SU-DHL-6 (cell line): ENCODE data around the gene BEST1.

ENCODE experiments used
- H2AFZ ChIP-seq: fragments of 200-600 bp; sonication (generic); 2 replicates; pipeline ENCODE4 v1.6.1; 2014; ENCODE audit warnings: low read depth, mild to moderate bottlenecking, moderate library complexity, mixed read lengths, antibody characterized with exemption, low read length; ENCODE audit not compliant: severe bottlenecking
- H3F3A ChIP-seq: fragments of 200-600 bp; shearing (Covaris generic); 2 replicates; pipeline ENCODE4 v1.6.0; 2016; ENCODE audit warnings: antibody characterized with exemption, mild to moderate bottlenecking; ENCODE audit not compliant: insufficient read depth
- H3K27ac ChIP-seq: fragments of 200-600 bp; sonication (generic); 2 replicates; pipeline ENCODE4 v1.5.1; 2016; ENCODE audit warnings: low read depth, mild to moderate bottlenecking, low read length, moderate library complexity, mixed read lengths
- H3K27me3 ChIP-seq: fragments of 200-600 bp; sonication (generic), shearing (Covaris generic); 2 replicates; pipeline ENCODE4 v1.6.0; 2014; ENCODE audit warnings: mild to moderate bottlenecking, low read length
- H3K36me3 ChIP-seq: fragments of 200-600 bp; sonication (generic); 2 replicates; pipeline ENCODE4 v1.6.1; 2014; ENCODE audit warnings: mild to moderate bottlenecking, low read length, mixed read lengths
- H3K4me2 ChIP-seq: fragments of 300-600, 200-600 bp; shearing (Covaris generic), sonication (generic); 2 replicates; pipeline ENCODE4 v1.6.0; 2014; ENCODE audit warnings: low read length, low read depth, mild to moderate bottlenecking; ENCODE audit not compliant: poor library complexity, severe bottlenecking
- H3K4me3 ChIP-seq: fragments of 200-600 bp; sonication (generic); 2 replicates; pipeline ENCODE4 v1.5.1; 2014; ENCODE audit warnings: antibody characterized with exemption, low read length, mild to moderate bottlenecking, mixed read lengths; ENCODE audit not compliant: insufficient read depth, poor library complexity, severe bottlenecking
- H3K79me2 ChIP-seq: fragments of 200-600 bp; sonication (generic); 2 replicates; pipeline ENCODE4 v1.6.1; 2014; ENCODE audit warnings: mild to moderate bottlenecking, low read length, moderate library complexity; ENCODE audit not compliant: insufficient read depth
- H3K9ac ChIP-seq: fragments of 200-600 bp; sonication (generic); 2 replicates; pipeline ENCODE4 v1.7.0; 2014; ENCODE audit warnings: mild to moderate bottlenecking, low read length
- H3K9me2 ChIP-seq: fragments of 200-600 bp; sonication (generic); replicated peaks from 2 replicates; pipeline ENCODE4 v1.6.1; 2014; ENCODE audit warnings: low read length; ENCODE audit not compliant: insufficient read depth
- H3K9me3 ChIP-seq: fragments of 200-600 bp; sonication (generic); 2 replicates; pipeline ENCODE4 v1.6.1; 2014; ENCODE audit warnings: low read length, mixed read lengths; ENCODE audit not compliant: insufficient read depth
- H4K20me1 ChIP-seq: fragments of 200-600 bp; sonication (generic); 2 replicates; pipeline ENCODE4 v1.6.1; 2014; ENCODE audit warnings: low read depth, mild to moderate bottlenecking, antibody characterized with exemption, low read length, moderate library complexity, mixed read lengths
- EZH2phosphoT487 ChIP-seq: fragments of 200-600 bp; sonication (generic), shearing (Covaris generic); conservative IDR thresholded peaks from 2 replicates; pipeline ENCODE4 v1.6.1; 2018; ENCODE audit warnings: mild to moderate bottlenecking, antibody characterized with exemption, low read length, moderate library complexity, mixed read lengths
- TF ChIP-seq, protein P1 (sequence below): fragments of 200-600 bp; sonication (generic); IDR thresholded peaks from one replicate; pipeline ENCODE4 v1.5.1; 2017; ENCODE audit warnings: antibody characterized with exemption, mild to moderate bottlenecking, low read length, moderate library complexity; ENCODE audit not compliant: insufficient read depth, poor library complexity, severe bottlenecking

The BEST1 gene

DNA sequence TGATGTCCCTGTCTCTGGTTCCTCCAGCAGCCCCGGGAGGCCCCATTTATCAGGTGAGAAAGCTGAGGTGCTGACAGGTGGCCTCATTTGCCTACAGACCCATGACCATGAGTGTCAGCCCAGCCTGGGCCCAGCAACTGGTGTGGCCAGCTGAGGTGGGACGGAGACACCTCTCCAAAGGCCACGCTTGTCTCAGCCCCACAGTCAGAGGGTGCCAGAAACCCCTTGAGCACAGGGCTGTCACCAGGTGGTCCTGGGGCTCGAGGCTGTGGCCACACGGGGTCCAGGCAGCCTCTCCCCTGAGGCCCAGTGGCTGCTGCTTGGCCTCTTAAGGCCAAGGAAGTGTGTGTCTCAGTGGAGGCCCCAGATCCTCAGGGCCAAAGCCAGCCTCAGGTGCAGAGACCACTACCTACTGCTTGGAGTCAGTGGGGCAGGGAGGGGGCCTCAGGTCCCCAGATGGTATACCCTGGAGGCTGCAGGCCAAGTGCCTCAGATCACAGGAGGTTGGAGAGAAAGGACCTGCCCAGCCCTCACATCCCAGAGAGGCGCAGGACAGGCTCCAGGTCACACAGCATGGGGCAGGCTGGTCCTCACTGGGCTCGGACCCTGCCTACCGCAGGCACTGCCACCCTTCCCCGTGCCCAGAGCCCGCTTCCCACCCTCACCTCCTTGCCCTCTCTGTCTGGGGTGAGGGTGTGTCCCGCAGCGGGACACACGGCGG lies 44.2 kb upstream of the BEST1 start:
- Histone ChIP-seq H3K9me2 (no peaks in the 10 kb centered on the region), H2AFZ (no peak overlapping the region), H3K79me2 (no peaks in the 10 kb centered on the region), H3K9ac (no peak overlapping the region), H3K27me3 (no peaks in the 10 kb centered on the region), H3K4me3 (no peak overlapping the region), H4K20me1 (no peaks in the 10 kb centered on the region), H3K27ac (no peak overlapping the region), H3K36me3 (no peaks in the 10 kb centered on the region), H3K9me3 (no peaks in the 10 kb centered on the region), H3K4me2 (no peak overlapping the region), H3F3A (no peaks in the 10 kb centered on the region)
- no peak for TF ChIP-seq EZH2phosphoT487
- TF ChIP-seq, protein P1, sequence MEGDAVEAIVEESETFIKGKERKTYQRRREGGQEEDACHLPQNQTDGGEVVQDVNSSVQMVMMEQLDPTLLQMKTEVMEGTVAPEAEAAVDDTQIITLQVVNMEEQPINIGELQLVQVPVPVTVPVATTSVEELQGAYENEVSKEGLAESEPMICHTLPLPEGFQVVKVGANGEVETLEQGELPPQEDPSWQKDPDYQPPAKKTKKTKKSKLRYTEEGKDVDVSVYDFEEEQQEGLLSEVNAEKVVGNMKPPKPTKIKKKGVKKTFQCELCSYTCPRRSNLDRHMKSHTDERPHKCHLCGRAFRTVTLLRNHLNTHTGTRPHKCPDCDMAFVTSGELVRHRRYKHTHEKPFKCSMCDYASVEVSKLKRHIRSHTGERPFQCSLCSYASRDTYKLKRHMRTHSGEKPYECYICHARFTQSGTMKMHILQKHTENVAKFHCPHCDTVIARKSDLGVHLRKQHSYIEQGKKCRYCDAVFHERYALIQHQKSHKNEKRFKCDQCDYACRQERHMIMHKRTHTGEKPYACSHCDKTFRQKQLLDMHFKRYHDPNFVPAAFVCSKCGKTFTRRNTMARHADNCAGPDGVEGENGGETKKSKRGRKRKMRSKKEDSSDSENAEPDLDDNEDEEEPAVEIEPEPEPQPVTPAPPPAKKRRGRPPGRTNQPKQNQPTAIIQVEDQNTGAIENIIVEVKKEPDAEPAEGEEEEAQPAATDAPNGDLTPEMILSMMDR: no peak

DNA sequence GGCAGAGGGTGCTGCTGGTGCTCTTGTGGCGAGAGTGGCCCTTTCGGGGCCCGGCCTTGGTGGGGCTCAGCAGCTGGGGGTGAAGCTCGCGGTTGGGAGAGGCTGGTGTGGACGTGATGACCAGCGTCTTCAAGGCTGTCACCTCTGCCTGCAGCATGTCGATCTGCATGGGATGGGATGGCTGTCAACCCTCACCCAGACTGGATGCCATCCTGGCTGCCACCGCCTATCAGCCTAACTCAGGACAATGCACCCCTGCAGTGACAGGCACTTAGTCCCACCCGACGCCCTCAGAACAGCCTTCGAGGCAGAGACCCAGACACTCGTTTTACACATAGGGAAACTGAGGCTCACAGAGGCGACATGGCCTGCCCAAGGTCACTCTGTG lies 43.6 kb upstream of the BEST1 start:
- H3K36me3 ChIP-seq: no peaks in the 10 kb centered on the region
- TF ChIP-seq, protein P1: no peak
- TF ChIP-seq EZH2phosphoT487: no peak
- H4K20me1 ChIP-seq: no peaks in the 10 kb centered on the region
- H3K27me3 ChIP-seq: no peaks in the 10 kb centered on the region
- H3K9me2 ChIP-seq: no peaks in the 10 kb centered on the region
- no peak overlapping the region for H3K4me2 ChIP-seq
- no peaks in the 10 kb centered on the region for H3F3A ChIP-seq
- H3K27ac ChIP-seq: no peak overlapping the region
- no peak overlapping the region for H3K9ac ChIP-seq
- H3K4me3 ChIP-seq: no peak overlapping the region
- H3K9me3 ChIP-seq: no peaks in the 10 kb centered on the region
- no peak overlapping the region for H2AFZ ChIP-seq
- H3K79me2 ChIP-seq: no peaks in the 10 kb centered on the region

DNA sequence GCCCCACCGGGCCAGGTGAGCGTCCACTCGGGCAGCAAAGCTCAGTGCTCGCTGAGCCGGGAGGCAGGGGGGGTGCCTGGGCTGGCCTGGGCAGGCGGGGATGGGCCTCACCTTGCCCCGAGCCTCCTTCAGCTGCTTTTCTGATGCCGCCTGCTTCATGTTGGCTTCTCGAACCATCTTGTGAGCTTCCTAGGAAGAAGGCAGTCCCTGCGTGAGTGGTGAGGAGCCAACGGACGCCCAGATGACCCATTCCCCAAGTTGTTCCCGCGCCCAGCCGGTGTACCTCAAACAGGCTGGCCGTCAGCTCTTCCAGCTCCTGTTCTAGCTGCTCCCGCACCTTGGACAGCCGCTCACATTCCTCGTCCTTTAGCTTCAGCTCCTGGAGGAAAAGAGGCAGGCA lies 42.9 kb upstream of the BEST1 start:
- no peaks in the 10 kb centered on the region for H4K20me1 ChIP-seq
- H2AFZ ChIP-seq: no peak overlapping the region
- no peaks in the 10 kb centered on the region for H3K79me2 ChIP-seq
- no peak overlapping the region for H3K9ac ChIP-seq
- no peaks in the 10 kb centered on the region for H3K9me3 ChIP-seq
- no peak overlapping the region for H3K27ac ChIP-seq
- H3K4me3 ChIP-seq: no peak overlapping the region
- H3K4me2 ChIP-seq: no peak overlapping the region
- H3F3A ChIP-seq: no peaks in the 10 kb centered on the region
- no peak for TF ChIP-seq EZH2phosphoT487
- TF ChIP-seq, protein P1: no peak
- H3K9me2 ChIP-seq: no peaks in the 10 kb centered on the region
- no peaks in the 10 kb centered on the region for H3K27me3 ChIP-seq
- no peaks in the 10 kb centered on the region for H3K36me3 ChIP-seq
